HepG2 (cell line): ENCODE measurements around the gene ITM2B. TPM values are rescaled to one million over a fixed set of nuclear protein-coding genes. Genes with fewer than 3 reads are reported as not detected.

ENCODE experiments used
- DNMT3B ChIP-seq: conservative IDR thresholded peaks from 2 replicates; pipeline ENCODE4 v1.6.1; 2016; ENCODE audit warnings: missing biosample characterization, control low read depth
- HNRNPK ChIP-seq: fragments of 200-400 bp; formaldehyde crosslinking; IDR thresholded peaks from 2 replicates; pipeline ENCODE4 v1.6.1; 2018; ENCODE audit warnings: low read length, low read depth, moderate library complexity, mild to moderate bottlenecking; ENCODE audit not compliant: poor library complexity, severe bottlenecking
- ISL2 ChIP-seq: sonication (generic); formaldehyde crosslinking; IDR thresholded peaks from 2 replicates; pipeline ENCODE4 v1.5.0; 2020; ENCODE audit warnings: missing genetic modification reagents
- MED8 ChIP-seq: sonication (generic); formaldehyde crosslinking; IDR thresholded peaks from 2 replicates; pipeline ENCODE4 v1.8.1; 2023; ENCODE audit warnings: mild to moderate bottlenecking, missing genetic modification reagents; ENCODE audit not compliant: insufficient replicate concordance
- NR3C1 ChIP-seq: sonication (generic); formaldehyde crosslinking; IDR thresholded peaks from 2 replicates; pipeline ENCODE4 v1.4.0; 2020; ENCODE audit warnings: missing genetic modification reagents
- PLRG1 ChIP-seq: fragments of 450-650 bp; conservative IDR thresholded peaks from 2 replicates; pipeline ENCODE4 v1.6.1; 2016
- PLSCR1 ChIP-seq: sonication (generic); formaldehyde crosslinking; IDR thresholded peaks from 2 replicates; pipeline ENCODE4 v1.5.0; 2020; ENCODE audit warnings: missing genetic modification reagents, mild to moderate bottlenecking, borderline replicate concordance
- REL ChIP-seq: sonication (generic); formaldehyde crosslinking; conservative IDR thresholded peaks from 2 replicates; pipeline ENCODE4 v1.8.0; 2022; ENCODE audit warnings: mild to moderate bottlenecking, missing genetic modification reagents, moderate library complexity
- SRSF4 ChIP-seq: fragments of 200-400 bp; formaldehyde crosslinking; IDR thresholded peaks from one replicate; pipeline ENCODE4 v1.6.1; 2018; ENCODE audit warnings: mild to moderate bottlenecking, low read depth, low read length, moderate library complexity; ENCODE audit not compliant: poor library complexity, severe bottlenecking
- ZFP90 ChIP-seq: sonication (generic); formaldehyde crosslinking; IDR thresholded peaks from 2 replicates; pipeline ENCODE4 v1.8.0; 2022; ENCODE audit warnings: missing genetic modification reagents, mild to moderate bottlenecking, inconsistent platforms, borderline replicate concordance
- ZHX1 ChIP-seq: sonication (generic); formaldehyde crosslinking; IDR thresholded peaks from 2 replicates; pipeline ENCODE4 v1.8.1; 2022; ENCODE audit warnings: low read depth, mild to moderate bottlenecking, missing genetic modification reagents
- ZNF317 ChIP-seq: sonication (generic); formaldehyde crosslinking; IDR thresholded peaks from 2 replicates; pipeline ENCODE4 v1.5.0; 2020; ENCODE audit warnings: mild to moderate bottlenecking, missing genetic modification reagents
- ZNF407 ChIP-seq: sonication (generic); formaldehyde crosslinking; IDR thresholded peaks from one replicate; pipeline ENCODE4 v1.5.1; 2020; ENCODE audit warnings: mild to moderate bottlenecking, missing genetic modification reagents; ENCODE audit errors: not compliant biosample characterization
- polyA plus RNA-seq, 8 experiments: library from polyadenylated mRNA; depleted of rRNA in 3 of 8; stranded (reverse) in 7 of 8; unstranded in 1 of 8; fragments of >200 nt; fragmentation: Illumina TruSeq in 4 of 8; extraction: Trizol in 4 of 8; gene quantifications; 2 replicates each; pipeline versions ENCODE4 v1.2.1 to v1.2.3, GENCODE V29; 2011 to 2016; ENCODE audit warnings: low read depth in 4 of 8, missing spikeins in 1 of 8, mixed read lengths in 1 of 8; ENCODE audit not compliant: insufficient read depth in 1 of 8
- total RNA-seq, 5 experiments: library from RNA; depleted of rRNA; stranded (reverse); fragments of >200 nt; fragmentation: Illumina TruSeq; extraction: Trizol; gene quantifications; 2 replicates each; pipeline ENCODE4 v1.2.3, GENCODE V29; 2016; ENCODE audit warnings: low read depth in 1 of 5
- TF ChIP-seq, protein P1 (sequence below): IDR thresholded peaks from 2 replicates; pipeline ENCODE4 v1.6.1; 2016; ENCODE audit warnings: missing genetic modification reagents, missing compliant biosample characterization
- TF ChIP-seq, protein P2 (sequence below): sonication (generic); formaldehyde crosslinking; IDR thresholded peaks from 2 replicates; pipeline ENCODE4 v1.5.0; 2020; ENCODE audit warnings: missing genetic modification reagents

The ITM2B gene
- total and polyA plus RNA-seq, 2 of the 13 experiments (the other 11 are each of a cell fraction or from before 2014, with no cell fraction given), result 158 to 373 TPM

DNA sequence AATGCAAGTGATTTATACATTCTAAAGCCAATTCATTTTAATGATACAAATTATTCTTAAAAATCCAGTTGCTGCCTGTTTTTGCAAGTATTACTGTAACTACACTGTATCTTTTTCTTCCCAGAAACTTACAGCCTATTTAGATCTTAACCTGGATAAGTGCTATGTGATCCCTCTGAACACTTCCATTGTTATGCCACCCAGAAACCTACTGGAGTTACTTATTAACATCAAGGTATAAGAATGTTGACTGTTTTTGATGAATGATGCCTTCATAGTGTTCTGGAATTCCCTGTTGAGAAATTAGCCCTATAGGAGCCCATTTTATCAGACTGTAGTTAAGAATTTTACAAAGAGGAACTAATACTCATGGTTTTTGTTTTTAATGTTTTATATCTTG, 25.0 kb downstream of the ITM2B start (continued):
- TF ChIP-seq ZNF407 (CRISPR knock-in tag), result no peak
- TF ChIP-seq ZNF317 (CRISPR knock-in tag), result peak; percentile 26; the same call in 1 of the 2 replicates
- TF ChIP-seq ISL2, result peak; percentile 58; the same call in 1 of the 2 replicates
- TF ChIP-seq DNMT3B, result no peak
- TF ChIP-seq ZFP90 (CRISPR knock-in tag), result no peak
- no peak for TF ChIP-seq PLRG1
- no peak for TF ChIP-seq PLSCR1 (CRISPR knock-in tag)
- TF ChIP-seq MED8 (CRISPR knock-in tag), result no peak
- TF ChIP-seq, protein P1, sequence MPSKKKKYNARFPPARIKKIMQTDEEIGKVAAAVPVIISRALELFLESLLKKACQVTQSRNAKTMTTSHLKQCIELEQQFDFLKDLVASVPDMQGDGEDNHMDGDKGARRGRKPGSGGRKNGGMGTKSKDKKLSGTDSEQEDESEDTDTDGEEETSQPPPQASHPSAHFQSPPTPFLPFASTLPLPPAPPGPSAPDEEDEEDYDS (CRISPR knock-in tag), result 0 out of 2 replicates have a peak, but pooled peaks have one; percentile 12
- TF ChIP-seq REL (CRISPR knock-in tag), result no peak
- TF ChIP-seq NR3C1 (CRISPR knock-in tag), result no peak
- no peak for TF ChIP-seq SRSF4
- TF ChIP-seq HNRNPK, result no peak
- no peak for TF ChIP-seq ZHX1 (CRISPR knock-in tag)
- TF ChIP-seq, protein P2, sequence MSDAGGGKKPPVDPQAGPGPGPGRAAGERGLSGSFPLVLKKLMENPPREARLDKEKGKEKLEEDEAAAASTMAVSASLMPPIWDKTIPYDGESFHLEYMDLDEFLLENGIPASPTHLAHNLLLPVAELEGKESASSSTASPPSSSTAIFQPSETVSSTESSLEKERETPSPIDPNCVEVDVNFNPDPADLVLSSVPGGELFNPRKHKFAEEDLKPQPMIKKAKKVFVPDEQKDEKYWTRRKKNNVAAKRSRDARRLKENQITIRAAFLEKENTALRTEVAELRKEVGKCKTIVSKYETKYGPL, result no peak
